ENCODE measurements around the gene SBF2.

- TF ChIP-seq TAF1 (IDR thresholded peaks at IDR 0.05; ENCODE audit: borderline replicate concordance, low read depth, low read length) (no peak), POLR2AphosphoS5 (IDR thresholded peaks at IDR 0.05; ENCODE audit: low read depth, low read length) (no peak)
Observed at GRCh38 chr11:9831122-9831521, 462.9 kb downstream of the SBF2 start.

Measured in GM12892 (cell line).